ENCODE data around the gene NPTX2. TPM values are rescaled to one million over a fixed set of nuclear protein-coding genes. Genes with fewer than 3 reads are reported as not detected.

The NPTX2 gene
- total RNA-seq, 4 donors from 2014 or later: 24.5 to 46.8 (median 39.2) TPM

- 2% methylated on average over 24 to 32 of the region's 40 CpGs for WGBS, 2 donors
- no peak for DNase-seq (ENCODE audit: low spot score in 2 of 2)
These were observed 904 bp downstream of the NPTX2 start for GRCh38 chr7:98617960-98618418.

GRCh38 chr7:98618786-98619185, 1.7 kb downstream of the NPTX2 start:
- Histone ChIP-seq H3K4me1 (peaks cover 0 to 31% (median 0%) of the 10 kb centered on the region in 4 donors), H3K9me3 (peaks cover 0 to 4% (median 0%) of the 10 kb centered on the region in 4 donors), H3K27me3 (peaks cover 0 to 24% of the 10 kb centered on the region in 2 donors), H3K36me3 (peaks cover 0 to 9% (median 0%) of the 10 kb centered on the region in 3 donors), H3K4me3 (peak overlapping the region in 1 of 4 donors; percentile 59), H3K27ac (no peak overlapping the region)
- 6 to 10% methylated on average over 2 of the region's 2 CpGs for WGBS, 2 donors
- TF ChIP-seq CTCF (IDR thresholded peaks at IDR 0.05): no peak
- TF ChIP-seq POLR2A (IDR thresholded peaks at IDR 0.05): no peak
- TF ChIP-seq EP300 (IDR thresholded peaks at IDR 0.05): no peak
- no peak for DNase-seq (ENCODE audit: low spot score in 2 of 2)

More at GRCh38 chr7:98617960-98618418, 904 bp downstream of the NPTX2 start:
- Histone ChIP-seq H3K36me3 (peaks cover 0 to 9% (median 0%) of the 10 kb centered on the region in 3 donors), H3K4me3 (peak overlapping the region; percentile 27 to 59 (median 30)), H3K9me3 (no peaks in the 10 kb centered on the region), H3K4me1 (peaks cover 0 to 31% (median 0%) of the 10 kb centered on the region in 4 donors), H3K27ac (peak overlapping the region in 1 of 4 donors; percentile 79), H3K27me3 (peaks cover 0 to 24% of the 10 kb centered on the region in 2 donors)
- TF ChIP-seq CTCF (IDR thresholded peaks at IDR 0.05): no peak
- no peak for TF ChIP-seq POLR2A (IDR thresholded peaks at IDR 0.05)
- TF ChIP-seq EP300 (IDR thresholded peaks at IDR 0.05): no peak

GRCh38 chr7:98619450-98620321, 2.6 kb downstream of the NPTX2 start:
- H3K4me1 ChIP-seq: peaks cover 0 to 31% (median 0%) of the 10 kb centered on the region in 4 donors
- peaks cover 0 to 24% of the 10 kb centered on the region in 2 donors for H3K27me3 ChIP-seq
- DNase-seq (ENCODE audit: low spot score in 2 of 2): no peak
- peaks cover 0 to 13% (median 0%) of the 10 kb centered on the region in 3 donors for H3K36me3 ChIP-seq
- peak overlapping the region in 1 of 4 donors; percentile 59 for H3K4me3 ChIP-seq
- H3K9me3 ChIP-seq: peaks cover 0 to 9% (median 0%) of the 10 kb centered on the region in 4 donors
- WGBS, 2 donors: 31% methylated on average over 27 of the region's 27 CpGs
- TF ChIP-seq POLR2A (IDR thresholded peaks at IDR 0.05) (no peak), EP300 (IDR thresholded peaks at IDR 0.05) (no peak), CTCF (IDR thresholded peaks at IDR 0.05) (no peak)
- no peak overlapping the region for H3K27ac ChIP-seq

GRCh38 chr7:98621573-98622482, 4.7 kb downstream of the NPTX2 start:
- no peak for TF ChIP-seq EP300 (IDR thresholded peaks at IDR 0.05)
- no peak for TF ChIP-seq CTCF (IDR thresholded peaks at IDR 0.05)
- TF ChIP-seq POLR2A (IDR thresholded peaks at IDR 0.05): no peak
- WGBS, 2 donors: 48 to 54% methylated on average over 13 of the region's 13 CpGs
- peaks cover 0 to 21% (median 0%) of the 10 kb centered on the region in 3 donors for H3K36me3 ChIP-seq
- peaks cover 0 to 20% (median 0%) of the 10 kb centered on the region in 4 donors for H3K4me1 ChIP-seq
- H3K9me3 ChIP-seq: peaks cover 0 to 15% (median 0%) of the 10 kb centered on the region in 4 donors
- no peak overlapping the region for H3K27ac ChIP-seq
- H3K4me3 ChIP-seq: no peak overlapping the region
- peaks cover 0 to 13% of the 10 kb centered on the region in 2 donors for H3K27me3 ChIP-seq
- no peak for DNase-seq (ENCODE audit: low spot score in 2 of 2)
